ENCODE measurements around the gene KRT4.
"Not testable (repeated sequence)": the region's sequence is repeated elsewhere in the genome, so short reads cannot be mapped to it uniquely, and the experiment has no call there.

The KRT4 gene

DNA sequence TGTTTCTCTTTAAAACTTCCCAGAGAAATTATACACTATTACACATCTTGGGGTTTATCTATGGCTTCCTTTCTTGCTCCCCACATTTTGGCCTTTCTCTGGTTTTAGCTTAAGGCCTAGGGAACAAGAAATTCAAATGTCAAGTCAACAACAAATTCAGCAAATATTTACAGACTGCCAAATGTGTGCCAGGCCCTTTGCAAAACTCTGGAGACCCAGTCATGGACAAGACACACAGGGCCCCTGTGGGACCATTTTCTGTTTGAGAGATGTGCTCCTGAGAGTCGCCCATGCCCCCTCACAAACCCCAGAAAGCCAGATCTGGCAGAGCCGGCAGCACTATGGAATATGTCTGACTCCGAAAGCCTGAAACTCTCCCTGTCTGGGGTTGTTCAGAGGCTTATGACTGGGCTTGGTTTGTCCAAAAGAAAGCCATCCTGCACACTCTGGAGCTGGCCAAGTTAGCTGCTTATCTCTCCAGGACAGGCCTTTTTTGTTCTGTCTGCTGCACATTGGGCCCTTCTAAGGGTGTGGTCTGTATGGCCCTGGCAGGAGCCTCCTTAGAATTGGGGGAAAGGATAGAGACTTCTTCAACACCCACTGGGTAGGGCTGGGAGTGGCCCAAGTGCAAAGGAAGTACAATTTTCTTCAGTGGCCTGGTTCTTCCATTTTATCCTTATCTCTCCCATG, 16.9 kb downstream of the KRT4 start:
- H3K36me3 ChIP-seq (ENCODE audit: control insufficient read depth, insufficient read depth, low read length) = no peaks in the 10 kb centered on the region
- H3K27ac ChIP-seq = no peak overlapping the region
- TF ChIP-seq, protein P1, sequence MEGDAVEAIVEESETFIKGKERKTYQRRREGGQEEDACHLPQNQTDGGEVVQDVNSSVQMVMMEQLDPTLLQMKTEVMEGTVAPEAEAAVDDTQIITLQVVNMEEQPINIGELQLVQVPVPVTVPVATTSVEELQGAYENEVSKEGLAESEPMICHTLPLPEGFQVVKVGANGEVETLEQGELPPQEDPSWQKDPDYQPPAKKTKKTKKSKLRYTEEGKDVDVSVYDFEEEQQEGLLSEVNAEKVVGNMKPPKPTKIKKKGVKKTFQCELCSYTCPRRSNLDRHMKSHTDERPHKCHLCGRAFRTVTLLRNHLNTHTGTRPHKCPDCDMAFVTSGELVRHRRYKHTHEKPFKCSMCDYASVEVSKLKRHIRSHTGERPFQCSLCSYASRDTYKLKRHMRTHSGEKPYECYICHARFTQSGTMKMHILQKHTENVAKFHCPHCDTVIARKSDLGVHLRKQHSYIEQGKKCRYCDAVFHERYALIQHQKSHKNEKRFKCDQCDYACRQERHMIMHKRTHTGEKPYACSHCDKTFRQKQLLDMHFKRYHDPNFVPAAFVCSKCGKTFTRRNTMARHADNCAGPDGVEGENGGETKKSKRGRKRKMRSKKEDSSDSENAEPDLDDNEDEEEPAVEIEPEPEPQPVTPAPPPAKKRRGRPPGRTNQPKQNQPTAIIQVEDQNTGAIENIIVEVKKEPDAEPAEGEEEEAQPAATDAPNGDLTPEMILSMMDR (IDR thresholded peaks at IDR 0.05) = no peak
- no peaks in the 10 kb centered on the region for H3K4me1 ChIP-seq
- H3K27me3 ChIP-seq (ENCODE audit: control insufficient read depth, insufficient read depth, low read length) = no peaks in the 10 kb centered on the region
- no peak overlapping the region for H3K4me3 ChIP-seq (ENCODE audit: low read depth, low read length)
- no peak overlapping the region for H2AFZ ChIP-seq
- H3K4me2 ChIP-seq (ENCODE audit: low read length) = no peak overlapping the region
- no peaks in the 10 kb centered on the region for H3K9me3 ChIP-seq (ENCODE audit: control insufficient read depth, low read length)
- no peak overlapping the region for H3K9ac ChIP-seq
- H3K79me2 ChIP-seq = no peaks in the 10 kb centered on the region

DNA sequence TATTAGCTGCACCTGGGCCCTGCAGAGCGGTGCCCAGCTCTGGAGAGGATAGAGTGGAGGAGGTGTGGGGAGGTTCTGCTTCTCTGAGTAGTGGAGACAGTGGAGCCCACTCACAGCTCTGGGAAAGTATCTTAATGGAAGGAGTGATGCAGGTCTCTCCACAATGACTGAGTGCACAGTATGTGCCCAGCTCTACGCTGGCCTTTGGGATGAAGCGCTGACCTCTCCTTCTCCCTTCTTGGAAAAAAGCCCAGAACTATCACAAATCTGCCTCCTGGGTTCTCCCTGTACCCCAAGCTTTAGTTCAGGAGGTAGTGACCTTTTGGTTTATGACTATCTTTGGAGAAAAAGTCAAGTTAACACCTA, 17.5 kb downstream of the KRT4 start:
- H3K4me1 ChIP-seq = no peaks in the 10 kb centered on the region
- H3K9ac ChIP-seq = no peak overlapping the region
- no peaks in the 10 kb centered on the region for H3K36me3 ChIP-seq (ENCODE audit: control insufficient read depth, insufficient read depth, low read length)
- no peak overlapping the region for H3K4me2 ChIP-seq (ENCODE audit: low read length)
- no peak overlapping the region for H2AFZ ChIP-seq
- no peaks in the 10 kb centered on the region for H3K79me2 ChIP-seq
- TF ChIP-seq, protein P1 (IDR thresholded peaks at IDR 0.05) = no peak
- no peak overlapping the region for H3K4me3 ChIP-seq (ENCODE audit: low read depth, low read length)
- no peak overlapping the region for H3K27ac ChIP-seq
- H3K9me3 ChIP-seq (ENCODE audit: control insufficient read depth, low read length) = no peaks in the 10 kb centered on the region
- H3K27me3 ChIP-seq (ENCODE audit: control insufficient read depth, insufficient read depth, low read length) = no peaks in the 10 kb centered on the region

DNA sequence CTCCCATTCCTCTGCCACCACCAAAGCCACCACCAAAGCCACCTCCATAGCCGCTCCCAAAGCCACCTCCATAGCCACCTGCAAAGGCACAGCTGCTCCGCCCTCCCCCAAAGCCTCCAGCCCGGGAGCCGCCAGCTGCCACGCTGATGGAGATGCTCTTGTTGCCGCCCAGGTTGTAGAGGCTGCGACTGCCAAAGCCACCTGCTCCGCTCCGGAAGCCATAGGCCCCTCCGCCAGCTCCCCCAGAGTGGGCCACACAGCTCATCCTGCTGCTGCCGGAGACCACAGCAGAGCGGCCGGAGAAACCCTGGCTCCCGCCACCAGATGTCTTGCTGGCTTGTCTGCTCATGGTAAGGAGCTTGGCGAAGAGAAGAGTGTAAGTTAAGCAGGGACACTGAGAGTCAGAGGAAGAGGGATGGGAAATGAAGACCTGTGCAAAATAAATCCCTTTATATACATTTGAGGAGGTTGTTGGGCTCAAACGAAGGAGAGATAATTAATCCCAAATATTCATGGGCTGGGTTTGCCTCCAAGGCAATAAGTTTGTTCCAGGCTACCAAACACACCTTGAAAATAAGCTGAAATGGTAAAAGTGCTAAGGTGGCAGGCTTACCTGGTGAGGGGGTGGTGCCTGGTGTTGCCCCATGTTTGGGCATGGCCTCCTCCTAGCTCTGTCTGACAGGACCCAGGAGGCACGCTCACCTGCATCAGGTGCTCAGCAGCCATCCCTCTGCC, 18.1 kb downstream of the KRT4 start, which contains the start of gene KRT3:
Gene KRT3, minus strand, starts transcription at position 424 of the 735 bp plus-strand sequence. Its CDS starts 75 bp downstream, at position 349.
- Histone ChIP-seq H3K4me3 (ENCODE audit: low read depth, low read length) (no peak within 1 kb of the TSS), H3K36me3 (ENCODE audit: control insufficient read depth, insufficient read depth, low read length) (no peaks in the 10 kb centered on the region), H2AFZ (no peak within 1 kb of the TSS), H3K9ac (no peak within 1 kb of the TSS), H3K27ac (no peak within 1 kb of the TSS), H3K9me3 (ENCODE audit: control insufficient read depth, low read length) (no peaks in the 10 kb centered on the region), H3K27me3 (ENCODE audit: control insufficient read depth, insufficient read depth, low read length) (no peaks in the 10 kb centered on the region), H3K79me2 (no peaks in the 10 kb centered on the region), H3K4me1 (no peaks in the 10 kb centered on the region), H3K4me2 (ENCODE audit: low read length) (no peak within 1 kb of the TSS)
- TF ChIP-seq, protein P1 (IDR thresholded peaks at IDR 0.05) = no peak

DNA sequence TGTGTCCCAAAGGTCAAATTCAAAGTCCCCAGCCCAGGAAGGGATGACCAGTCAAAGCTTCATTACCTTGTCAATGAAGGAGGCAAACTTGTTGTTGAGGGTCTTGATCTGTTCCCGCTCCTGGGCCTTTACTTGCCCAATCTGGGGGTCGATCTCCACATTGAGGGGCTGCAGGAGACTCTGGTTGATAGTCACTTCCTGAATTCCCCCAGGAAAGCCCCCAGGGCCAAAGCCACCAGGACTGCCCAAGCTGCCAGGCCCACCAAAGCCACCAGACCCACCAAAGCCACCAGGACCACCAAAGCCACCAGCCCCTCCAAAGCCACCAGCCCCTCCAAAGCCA, 18.6 kb downstream of the KRT4 start:
- not testable (repeated sequence) for H3K27ac ChIP-seq; H3K9me3 ChIP-seq (ENCODE audit: control insufficient read depth, low read length); H3K27me3 ChIP-seq (ENCODE audit: control insufficient read depth, insufficient read depth, low read length); H3K4me1 ChIP-seq; H3K36me3 ChIP-seq (ENCODE audit: control insufficient read depth, insufficient read depth, low read length); H3K4me3 ChIP-seq (ENCODE audit: low read depth, low read length); H3K9ac ChIP-seq; H2AFZ ChIP-seq; H3K79me2 ChIP-seq; H3K4me2 ChIP-seq (ENCODE audit: low read length)

DNA sequence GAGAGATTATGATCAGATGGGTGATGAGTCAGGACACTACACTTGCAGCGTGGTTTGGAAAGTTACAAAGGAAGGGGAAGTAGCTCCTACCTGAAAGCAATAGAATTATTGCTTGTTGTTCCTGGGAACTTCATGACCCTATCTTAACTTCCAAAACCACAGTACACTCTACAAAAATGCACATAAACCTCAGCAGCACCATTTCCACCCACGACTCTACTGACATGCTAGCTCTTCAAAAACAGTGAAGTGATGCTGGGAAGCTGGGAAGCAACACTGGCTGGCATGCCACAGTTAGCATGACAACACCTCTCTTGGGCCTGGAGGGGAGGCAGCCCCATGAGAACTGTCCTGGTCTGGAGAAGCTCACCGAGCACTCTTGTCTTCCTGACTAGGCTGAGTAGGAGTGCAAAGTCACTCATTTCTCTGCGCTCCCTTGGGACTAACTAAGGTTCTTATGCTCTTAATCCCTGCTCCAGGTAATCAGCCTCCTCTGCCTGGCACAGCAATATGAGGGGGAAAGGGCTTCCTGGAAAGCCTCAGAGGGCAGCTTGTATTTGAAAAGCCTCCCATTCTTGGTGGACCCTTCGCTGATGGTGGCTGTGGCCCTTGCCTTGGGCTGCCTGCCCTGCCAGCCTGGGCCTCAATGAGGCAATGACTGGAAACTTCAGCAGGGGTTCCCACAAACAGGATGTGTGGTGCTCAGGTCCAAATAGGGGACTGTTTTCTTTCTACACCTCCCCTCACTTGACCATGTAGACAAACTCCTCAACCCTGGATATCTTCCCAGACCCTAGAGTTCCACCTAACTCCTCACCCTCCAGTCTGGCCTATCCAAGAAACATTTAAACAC, 19.2 kb downstream of the KRT4 start:
- TF ChIP-seq, protein P1 (IDR thresholded peaks at IDR 0.05) = no peak
- no peak overlapping the region for H2AFZ ChIP-seq
- H3K79me2 ChIP-seq = no peaks in the 10 kb centered on the region
- H3K27ac ChIP-seq = no peak overlapping the region
- H3K4me1 ChIP-seq = no peaks in the 10 kb centered on the region
- no peaks in the 10 kb centered on the region for H3K36me3 ChIP-seq (ENCODE audit: control insufficient read depth, insufficient read depth, low read length)
- no peaks in the 10 kb centered on the region for H3K27me3 ChIP-seq (ENCODE audit: control insufficient read depth, insufficient read depth, low read length)
- no peak overlapping the region for H3K4me3 ChIP-seq (ENCODE audit: low read depth, low read length)
- no peak overlapping the region for H3K4me2 ChIP-seq (ENCODE audit: low read length)
- H3K9me3 ChIP-seq (ENCODE audit: control insufficient read depth, low read length) = no peaks in the 10 kb centered on the region
- H3K9ac ChIP-seq = no peak overlapping the region
